B cell (primary cell): ENCODE measurements around the gene TP53TG5.

ENCODE experiments used
- CTCF ChIP-seq: fragments of 200-600 bp; IDR thresholded peaks from one replicate; pipeline ENCODE4 v1.8.0; 2022; ENCODE audit warnings: antibody characterized with exemption, mild to moderate bottlenecking
- EZH2 ChIP-seq: IDR thresholded peaks from 2 replicates; pipeline ENCODE4 v1.6.1; 2012; ENCODE audit warnings: borderline replicate concordance, low read depth, mild to moderate bottlenecking, moderate library complexity, low read length; ENCODE audit not compliant: insufficient read depth, poor library complexity, severe bottlenecking

- TF ChIP-seq EZH2, result no peak
- no peak for TF ChIP-seq CTCF
These were observed 34.5 kb upstream of the TP53TG5 start for GRCh38 chr20:45412653-45413052.
